Occipital lobe (tissue), 2 donors: Measurements from ENCODE around the gene LHFPL2. TPM values are rescaled to one million over a fixed set of nuclear protein-coding genes. Genes with fewer than 3 reads are reported as not detected.
"Not testable (repeated sequence)": the region's sequence is repeated elsewhere in the genome, so short reads cannot be mapped to it uniquely, and the experiment has no call there.

Experiments
- DNase-seq: peaks from one replicate; lab custom pipeline; 2025; lab: John Stamatoyannopoulos, UW
- total RNA-seq: library from RNA; depleted of rRNA; stranded (reverse); fragments of >200 nt; gene quantifications from one replicate; pipeline ENCODE4 v1.2.3, GENCODE V29; 2014

LHFPL2 gene
- total RNA-seq, 1 donor from 2014 or later, result 20.4 TPM

GRCh38 chr5:78620119-78620518 is 28.5 kb downstream of the LHFPL2 start:
- not testable (repeated sequence) for DNase-seq

GRCh38 chr5:78618303-78618702 is 30.3 kb downstream of the LHFPL2 start:
- DNase-seq, result no peak

- no peak for DNase-seq
These were observed 32.9 kb downstream of the LHFPL2 start for GRCh38 chr5:78615697-78616096.

GRCh38 chr5:78614816-78615215 is 33.8 kb downstream of the LHFPL2 start:
- no peak for DNase-seq

GRCh38 chr5:78613756-78614155 is 34.8 kb downstream of the LHFPL2 start:
- DNase-seq, result no peak

- DNase-seq, result no peak
These were observed 35.4 kb downstream of the LHFPL2 start for GRCh38 chr5:78613151-78613533.

- no peak for DNase-seq
These were observed 36.1 kb downstream of the LHFPL2 start for GRCh38 chr5:78612227-78613150.

GRCh38 chr5:78611126-78611605 is 37.4 kb downstream of the LHFPL2 start:
- no peak for DNase-seq

GRCh38 chr5:78610636-78611035 is 37.9 kb downstream of the LHFPL2 start:
- DNase-seq, result no peak

- DNase-seq, result no peak
These were observed 38.4 kb downstream of the LHFPL2 start for GRCh38 chr5:78610163-78610583.

GRCh38 chr5:78607864-78608263 is 40.7 kb downstream of the LHFPL2 start:
- DNase-seq, result no peak

GRCh38 chr5:78606241-78606640 is 42.3 kb downstream of the LHFPL2 start:
- DNase-seq, result no peak

- no peak for DNase-seq
These were observed 43.0 kb downstream of the LHFPL2 start for GRCh38 chr5:78605611-78606010.

- no peak for DNase-seq
These were observed 43.8 kb downstream of the LHFPL2 start for GRCh38 chr5:78604689-78605285.

- no peak for DNase-seq
These were observed 44.9 kb downstream of the LHFPL2 start for GRCh38 chr5:78603636-78604175.

- no peak for DNase-seq
These were observed 46.2 kb downstream of the LHFPL2 start for GRCh38 chr5:78602400-78602799.

- no peak for DNase-seq
These were observed 46.8 kb downstream of the LHFPL2 start for GRCh38 chr5:78601559-78602314.

GRCh38 chr5:78600687-78601414 is 47.7 kb downstream of the LHFPL2 start:
- DNase-seq, result no peak

- no peak for DNase-seq
These were observed 49.6 kb downstream of the LHFPL2 start for GRCh38 chr5:78598973-78599372.

- DNase-seq, result no peak
These were observed 50.6 kb downstream of the LHFPL2 start for GRCh38 chr5:78597974-78598371.
